WTC11 (cell line): ENCODE data around the gene IRAK2. TPM values are rescaled to one million over a fixed set of nuclear protein-coding genes. Genes with fewer than 3 reads are reported as not detected.

Source experiments
- ATAC-seq: fragments of 200-7000 bp; cut with Tn5 transposase; 2 replicates; pipeline ENCODE4 v1.10.0; 2021; ENCODE audit warnings: mild to moderate bottlenecking, moderate library complexity
- CTCF ChIA-PET: fragments of 300-600 bp; sonication (Branson Sonifier 250); formaldehyde crosslinking; loops from one replicate; lab custom pipeline; 2021; ENCODE audit warnings: antibody characterized with exemption; lab: Charles Lee
- POLR2A ChIA-PET: fragments of 350-600 bp; sonication (Branson Sonifier 250); formaldehyde crosslinking; loops from one replicate; lab custom pipeline; 2021; ENCODE audit warnings: antibody characterized with exemption; lab: Charles Lee
- DNase-seq: peaks from one replicate; pipeline ENCODE4 v3.0.0; 2021; ENCODE audit warnings: low spot score
- H3K27ac Mint-ChIP-seq: 2 replicates; pipeline ENCODE4 v1.8.0; 2021; ENCODE audit warnings: mixed read lengths
- H3K27me3 Mint-ChIP-seq: 2 replicates; pipeline ENCODE4 v1.8.0; 2021; ENCODE audit warnings: low read depth, mild to moderate bottlenecking, moderate library complexity, mixed read lengths
- H3K36me3 Mint-ChIP-seq: 2 replicates; pipeline ENCODE4 v1.8.0; 2021; ENCODE audit warnings: mixed read lengths
- H3K4me1 Mint-ChIP-seq: 2 replicates; pipeline ENCODE4 v1.8.0; 2022; ENCODE audit warnings: mixed read lengths
- H3K4me3 Mint-ChIP-seq: 2 replicates; pipeline ENCODE4 v1.8.0; 2021; ENCODE audit warnings: mild to moderate bottlenecking, moderate library complexity, mixed read lengths
- H3K9me3 Mint-ChIP-seq: 2 replicates; pipeline ENCODE4 v1.8.0; 2021; ENCODE audit warnings: mixed read lengths
- AFF4 ChIP-seq: sonication (generic); formaldehyde crosslinking; IDR thresholded peaks from 2 replicates; pipeline ENCODE4 v1.8.1; 2023; ENCODE audit warnings: mild to moderate bottlenecking, missing genetic modification reagents, borderline replicate concordance
- ARID4B ChIP-seq: sonication (generic); formaldehyde crosslinking; IDR thresholded peaks from 2 replicates; pipeline ENCODE4 v1.8.0; 2023; ENCODE audit warnings: missing genetic modification reagents, mild to moderate bottlenecking, borderline replicate concordance
- CREB1 ChIP-seq: sonication (generic); formaldehyde crosslinking; IDR thresholded peaks from 2 replicates; pipeline ENCODE4 v1.8.0; 2023; ENCODE audit warnings: mild to moderate bottlenecking, missing genetic modification reagents
- CREM ChIP-seq: sonication (generic); formaldehyde crosslinking; IDR thresholded peaks from 2 replicates; pipeline ENCODE4 v1.8.1; 2022; ENCODE audit warnings: mild to moderate bottlenecking, missing genetic modification reagents, moderate library complexity
- E2F5 ChIP-seq: sonication (generic); formaldehyde crosslinking; IDR thresholded peaks from 2 replicates; pipeline ENCODE4 v1.8.1; 2022; ENCODE audit warnings: mild to moderate bottlenecking, moderate library complexity, missing genetic modification reagents
- FOXP4 ChIP-seq: sonication (generic); formaldehyde crosslinking; IDR thresholded peaks from 2 replicates; pipeline ENCODE4 v1.8.0; 2022; ENCODE audit warnings: mild to moderate bottlenecking, missing genetic modification reagents
- GABPB1 ChIP-seq: sonication (generic); formaldehyde crosslinking; IDR thresholded peaks from 2 replicates; pipeline ENCODE4 v1.8.1; 2023; ENCODE audit warnings: mild to moderate bottlenecking, missing genetic modification reagents
- HMGA2 ChIP-seq: fragments of 250-450 bp; sonication (Bioruptor Pico); IDR thresholded peaks from 2 replicates; pipeline ENCODE4 v1.4.0; 2021; ENCODE audit warnings: mild to moderate bottlenecking, moderate library complexity
- KAT7 ChIP-seq: sonication (generic); formaldehyde crosslinking; IDR thresholded peaks from 2 replicates; pipeline ENCODE4 v1.8.1; 2023; ENCODE audit warnings: missing genetic modification reagents, mild to moderate bottlenecking, borderline replicate concordance
- MLX ChIP-seq: sonication (generic); formaldehyde crosslinking; IDR thresholded peaks from 2 replicates; pipeline ENCODE4 v1.8.1; 2023; ENCODE audit warnings: mild to moderate bottlenecking, missing genetic modification reagents, moderate library complexity
- MYBL2 ChIP-seq: sonication (generic); formaldehyde crosslinking; IDR thresholded peaks from 2 replicates; pipeline ENCODE4 v1.8.1; 2023; ENCODE audit warnings: mild to moderate bottlenecking, moderate library complexity, missing genetic modification reagents
- NFE2L1 ChIP-seq: sonication (generic); formaldehyde crosslinking; IDR thresholded peaks from 2 replicates; pipeline ENCODE4 v1.8.1; 2023; ENCODE audit warnings: missing genetic modification reagents
- NR2C2 ChIP-seq: sonication (generic); formaldehyde crosslinking; IDR thresholded peaks from 2 replicates; pipeline ENCODE4 v1.8.0; 2022; ENCODE audit warnings: mild to moderate bottlenecking, missing genetic modification reagents
- RELA ChIP-seq: sonication (generic); formaldehyde crosslinking; IDR thresholded peaks from 2 replicates; pipeline ENCODE4 v1.8.1; 2022; ENCODE audit warnings: missing genetic modification reagents, mild to moderate bottlenecking, borderline replicate concordance
- SMAD3 ChIP-seq: sonication (generic); formaldehyde crosslinking; IDR thresholded peaks from 2 replicates; pipeline ENCODE4 v1.8.0; 2022; ENCODE audit warnings: missing genetic modification reagents, mild to moderate bottlenecking, borderline replicate concordance
- SP1 ChIP-seq: sonication (generic); formaldehyde crosslinking; conservative IDR thresholded peaks from 2 replicates; pipeline ENCODE4 v1.8.1; 2022; ENCODE audit warnings: missing genetic modification reagents
- TEAD1 ChIP-seq: sonication (generic); formaldehyde crosslinking; IDR thresholded peaks from 2 replicates; pipeline ENCODE4 v1.8.0; 2022; ENCODE audit warnings: mild to moderate bottlenecking, missing genetic modification reagents
- ZNF281 ChIP-seq: sonication (generic); formaldehyde crosslinking; IDR thresholded peaks from 2 replicates; pipeline ENCODE4 v1.8.0; 2023; ENCODE audit warnings: mild to moderate bottlenecking, missing genetic modification reagents
- ZNF317 ChIP-seq: sonication (generic); formaldehyde crosslinking; IDR thresholded peaks from 2 replicates; pipeline ENCODE4 v1.8.1; 2023; ENCODE audit warnings: low read depth, mild to moderate bottlenecking, moderate library complexity, missing genetic modification reagents, borderline replicate concordance
- ZNF416 ChIP-seq: fragments of 250-450 bp; sonication (Bioruptor Pico); IDR thresholded peaks from 2 replicates; pipeline ENCODE4 v1.9.0; 2021; ENCODE audit warnings: mild to moderate bottlenecking, inconsistent platforms
- total RNA-seq: library from RNA; stranded (reverse); gene quantifications from 3 replicates; pipeline ENCODE4 v1.2.3, GENCODE V29; 2021
- TF ChIP-seq, protein P1 (sequence below): fragments of 250-450 bp; sonication (Bioruptor Pico); IDR thresholded peaks from 2 replicates; pipeline ENCODE4 v1.9.0; 2021; ENCODE audit warnings: mild to moderate bottlenecking

Gene IRAK2
- total RNA-seq, 1 experiment from 2014 or later, result 1.4 TPM

GRCh38 chr3:10115326-10116137 lies 49.2 kb upstream of the IRAK2 start, which contains the start of gene BRK1:
Gene BRK1, plus strand, starts transcription at chr3:10115675. Its CDS starts 27 bp downstream, at chr3:10115702.
- Mint-ChIP-seq H3K4me3 (peak within 1 kb of the TSS; percentile 99), H3K9me3 (no peaks in the 10 kb centered on the region), H3K27me3 (no peaks in the 10 kb centered on the region), H3K36me3 (peaks cover 6% of the 10 kb centered on the region), H3K27ac (peak within 1 kb of the TSS; percentile 96), H3K4me1 (peaks cover 11% of the 10 kb centered on the region)
- DNase-seq, result peak; percentile 86
- peak; percentile 95 for ATAC-seq
- ChIA-PET CTCF (no interaction called here), POLR2A (no interaction called here)
- TF ChIP-seq ZNF317 (CRISPR knock-in tag) (no peak), AFF4 (CRISPR knock-in tag) (no peak), ARID4B (CRISPR knock-in tag) (0 out of 2 replicates have a peak, but pooled peaks have one; percentile 34), NFE2L1 (CRISPR knock-in tag) (peak; percentile 55; the same call in 1 of the 2 replicates), HMGA2 (0 out of 2 replicates have a peak, but pooled peaks have one; percentile 25), GABPB1 (CRISPR knock-in tag) (peak; percentile 50; the same call in 1 of the 2 replicates), ZNF281 (CRISPR knock-in tag) (no peak), SP1 (peak; percentile 79; the same call in 1 of the 2 replicates), KAT7 (CRISPR knock-in tag) (no peak), RELA (no peak), NR2C2 (CRISPR knock-in tag) (no peak), TEAD1 (CRISPR knock-in tag) (peak; percentile 33; the same call in 1 of the 2 replicates), CREB1 (CRISPR knock-in tag) (peak; percentile 47; the same call in 1 of the 2 replicates), FOXP4 (CRISPR knock-in tag) (0 out of 2 replicates have a peak, but pooled peaks have one; percentile 9), SMAD3 (CRISPR knock-in tag) (0 out of 2 replicates have a peak, but pooled peaks have one; percentile 39), CREM (CRISPR knock-in tag) (peak; percentile 80; the same call in 1 of the 2 replicates), ZNF416 (CRISPR knock-in tag) (no peak), E2F5 (no peak; the same call in 1 of the 2 replicates), MYBL2 (CRISPR knock-in tag) (0 out of 2 replicates have a peak, but pooled peaks have one; percentile 58), MLX (CRISPR knock-in tag) (no peak)
- TF ChIP-seq, protein P1, sequence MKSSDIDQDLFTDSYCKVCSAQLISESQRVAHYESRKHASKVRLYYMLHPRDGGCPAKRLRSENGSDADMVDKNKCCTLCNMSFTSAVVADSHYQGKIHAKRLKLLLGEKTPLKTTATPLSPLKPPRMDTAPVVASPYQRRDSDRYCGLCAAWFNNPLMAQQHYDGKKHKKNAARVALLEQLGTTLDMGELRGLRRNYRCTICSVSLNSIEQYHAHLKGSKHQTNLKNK (CRISPR knock-in tag), result no peak
